GM18520 (cell line): ENCODE data around the gene RAB2B.
"Not testable (repeated sequence)": the region's sequence is repeated elsewhere in the genome, so short reads cannot be mapped to it uniquely, and the experiment has no call there.

Source experiments
- ATAC-seq: cut with Tn5 transposase; IDR thresholded peaks from one replicate; pipeline ENCODE4 v1.9.1; 2021; ENCODE audit not compliant: unreplicated experiment

RAB2B gene

GRCh38 chr14:21494902-21495762 lies 18.4 kb upstream of the RAB2B start:
- ATAC-seq, result no peak

- no peak for ATAC-seq
Measured at GRCh38 chr14:21486640-21487087, 9.9 kb upstream of the RAB2B start.

GRCh38 chr14:21476523-21476924 lies 235 bp downstream of the RAB2B start:
- ATAC-seq, result peak; percentile 3

DNA sequence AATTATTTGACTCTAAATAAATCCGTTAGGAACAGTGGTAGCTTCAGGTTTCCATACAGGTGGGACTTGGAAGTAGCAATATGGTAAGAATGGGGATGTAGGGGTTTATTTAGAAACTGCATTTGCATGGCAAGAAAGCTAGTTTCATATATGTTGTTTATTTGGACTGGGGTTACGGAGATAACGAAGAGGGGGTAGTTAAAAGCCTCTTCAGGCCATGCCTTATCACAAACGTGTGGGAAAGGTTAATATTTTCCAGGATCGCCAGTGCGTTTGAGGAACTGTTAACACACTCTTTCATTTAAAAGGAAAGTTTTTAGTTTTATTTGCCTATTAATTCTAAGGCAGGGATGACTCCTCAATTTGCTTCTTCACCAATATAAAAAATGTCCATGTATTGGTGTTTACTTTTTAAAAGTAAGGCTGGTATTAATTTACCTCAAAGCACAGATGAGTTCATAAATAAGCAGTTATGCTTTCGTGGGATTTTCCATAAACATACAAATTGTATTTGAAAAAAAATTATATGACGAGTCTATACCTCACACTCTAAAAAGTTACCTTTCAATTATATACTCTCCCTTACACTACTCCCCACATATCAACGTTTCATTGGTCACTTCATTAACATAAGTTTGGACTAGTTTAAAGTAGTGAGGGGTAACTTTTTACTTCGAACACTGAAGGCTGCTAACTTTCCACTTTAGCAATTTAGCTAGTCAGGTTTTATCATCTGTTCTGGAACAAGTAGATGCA lies 814 bp downstream of the RAB2B start:
- ATAC-seq, result no peak

DNA sequence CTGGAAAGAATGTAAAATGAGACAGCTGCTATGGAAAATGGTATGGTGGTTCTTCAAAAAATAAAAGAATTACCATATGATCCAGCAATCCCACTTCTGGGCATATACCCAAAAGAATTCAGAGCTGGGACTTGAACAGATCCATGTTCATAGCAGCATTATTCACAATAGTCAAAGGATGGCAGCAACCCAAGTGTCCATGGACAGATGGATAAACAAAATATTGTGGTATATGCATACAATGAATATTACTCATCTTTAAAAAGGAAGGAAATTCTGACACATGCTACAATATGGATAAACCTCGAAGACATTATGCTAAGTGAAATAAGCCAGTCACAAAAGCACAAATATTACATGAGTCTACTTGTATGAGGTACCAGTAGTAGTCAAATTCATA lies 9.1 kb downstream of the RAB2B start:
- ATAC-seq, result no peak

DNA sequence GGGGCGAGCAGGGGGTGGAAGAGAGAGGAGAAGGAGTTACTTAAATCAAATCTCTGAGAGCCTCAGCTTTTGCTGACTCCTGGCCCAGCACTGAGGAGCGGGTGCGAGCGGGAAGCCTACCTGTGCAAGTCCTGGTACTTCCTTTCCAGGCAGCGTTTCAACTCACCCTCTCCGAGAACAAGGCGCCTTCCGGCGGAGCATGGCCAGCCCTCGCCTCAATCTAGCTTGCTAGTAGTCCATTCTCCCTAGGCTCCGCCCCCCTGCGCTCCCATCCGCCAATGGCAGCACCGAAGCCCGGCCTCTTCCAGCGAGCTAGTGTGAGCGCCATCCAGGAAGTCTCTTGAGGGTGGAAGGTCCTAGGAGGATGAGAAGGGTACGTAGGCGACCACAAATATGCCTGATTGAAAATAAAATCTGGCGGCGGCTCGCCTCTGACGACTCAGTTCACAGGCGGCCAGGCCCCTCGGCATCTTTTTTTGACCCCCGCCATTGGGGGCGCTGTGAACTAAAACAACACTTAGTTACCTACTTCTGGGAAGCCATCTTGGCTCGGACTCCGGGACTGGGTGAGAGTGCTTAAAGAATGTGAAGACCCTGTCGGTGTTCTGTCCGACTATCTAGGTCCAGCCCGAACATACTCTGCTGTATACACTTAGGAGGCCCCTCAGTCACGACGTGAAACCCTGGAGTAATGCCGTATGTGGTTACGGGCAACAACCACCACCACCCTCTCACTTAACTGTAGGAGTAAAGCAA lies 20.7 kb downstream of the RAB2B start, which contains the start of gene CHD8:
Gene CHD8, minus strand, starts transcription at position 212 of the 756 bp plus-strand sequence. CDS start 24,480 bp downstream, outside the sequence.
- ATAC-seq, result peak; percentile 95

DNA sequence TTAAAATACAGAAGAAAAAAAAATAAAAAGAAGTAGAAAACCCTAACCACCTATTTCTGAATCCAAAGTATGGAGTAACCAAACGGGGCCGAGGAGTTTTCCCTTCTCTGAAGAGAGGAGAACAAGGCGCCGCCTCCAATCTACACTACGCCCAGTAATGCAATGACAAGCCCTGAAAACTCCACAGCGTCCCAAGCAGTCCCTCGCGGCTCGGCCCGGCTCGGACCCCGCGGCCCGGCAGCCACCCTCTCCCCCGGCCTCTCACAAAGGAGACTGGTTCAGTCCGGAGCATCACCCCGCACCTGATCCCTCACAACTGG lies 21.2 kb downstream of the RAB2B start:
- ATAC-seq, result no peak

DNA sequence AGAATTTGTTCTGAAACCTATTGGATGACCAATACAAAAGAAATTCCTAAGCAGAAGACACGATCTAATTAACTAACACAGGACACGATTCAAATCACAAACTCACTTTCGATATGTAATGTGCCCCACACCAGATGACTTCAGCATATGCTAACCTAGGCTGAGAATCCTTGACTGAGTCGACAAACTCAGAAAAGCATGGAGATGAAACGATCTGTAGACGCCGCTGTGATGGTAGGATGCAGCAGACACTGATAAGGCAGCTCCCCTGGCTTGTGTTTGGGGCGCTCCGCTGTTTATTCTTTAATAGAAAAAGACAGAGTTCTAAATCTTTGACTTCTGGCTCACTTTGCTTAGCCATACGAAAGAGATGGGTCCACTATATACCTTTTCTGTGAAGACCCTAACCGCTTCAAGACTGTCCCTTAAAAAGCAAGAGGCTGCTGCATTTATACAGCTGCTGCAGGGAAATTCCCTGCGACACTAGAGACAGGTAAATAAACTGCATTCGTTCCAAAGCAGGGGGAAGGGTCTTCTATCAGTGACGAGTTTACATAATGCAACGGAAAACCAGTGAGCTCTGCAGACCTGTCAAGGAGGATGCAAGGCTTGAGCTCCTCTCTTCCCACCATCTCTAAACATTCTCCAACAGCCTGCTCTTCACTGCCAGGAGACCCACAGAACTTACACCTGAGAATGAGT lies 21.8 kb downstream of the RAB2B start:
- no peak for ATAC-seq

GRCh38 chr14:21449899-21450216 lies 26.9 kb downstream of the RAB2B start:
- ATAC-seq, result no peak

GRCh38 chr14:21442657-21443056 lies 34.1 kb downstream of the RAB2B start:
- ATAC-seq, result not testable (repeated sequence)

DNA sequence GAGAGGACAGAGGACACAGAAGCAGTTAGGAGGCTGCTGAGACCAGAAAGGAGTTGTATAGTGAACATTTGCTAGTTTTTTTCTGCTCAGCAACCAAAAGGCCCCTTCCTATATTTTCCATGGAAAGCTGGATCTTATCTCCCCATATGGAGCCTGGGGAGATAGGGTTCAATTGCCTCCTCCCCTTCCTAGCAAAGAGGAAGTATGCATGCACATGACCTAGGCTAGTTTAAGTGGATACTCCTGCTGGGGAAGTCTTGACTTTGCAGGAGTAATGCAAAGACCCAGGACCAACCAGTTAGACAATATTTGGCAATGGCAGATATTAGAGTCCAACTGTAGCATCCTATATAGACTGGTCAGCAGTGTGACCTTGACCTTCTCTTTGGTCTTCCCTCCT lies 35.9 kb downstream of the RAB2B start:
- no peak for ATAC-seq

DNA sequence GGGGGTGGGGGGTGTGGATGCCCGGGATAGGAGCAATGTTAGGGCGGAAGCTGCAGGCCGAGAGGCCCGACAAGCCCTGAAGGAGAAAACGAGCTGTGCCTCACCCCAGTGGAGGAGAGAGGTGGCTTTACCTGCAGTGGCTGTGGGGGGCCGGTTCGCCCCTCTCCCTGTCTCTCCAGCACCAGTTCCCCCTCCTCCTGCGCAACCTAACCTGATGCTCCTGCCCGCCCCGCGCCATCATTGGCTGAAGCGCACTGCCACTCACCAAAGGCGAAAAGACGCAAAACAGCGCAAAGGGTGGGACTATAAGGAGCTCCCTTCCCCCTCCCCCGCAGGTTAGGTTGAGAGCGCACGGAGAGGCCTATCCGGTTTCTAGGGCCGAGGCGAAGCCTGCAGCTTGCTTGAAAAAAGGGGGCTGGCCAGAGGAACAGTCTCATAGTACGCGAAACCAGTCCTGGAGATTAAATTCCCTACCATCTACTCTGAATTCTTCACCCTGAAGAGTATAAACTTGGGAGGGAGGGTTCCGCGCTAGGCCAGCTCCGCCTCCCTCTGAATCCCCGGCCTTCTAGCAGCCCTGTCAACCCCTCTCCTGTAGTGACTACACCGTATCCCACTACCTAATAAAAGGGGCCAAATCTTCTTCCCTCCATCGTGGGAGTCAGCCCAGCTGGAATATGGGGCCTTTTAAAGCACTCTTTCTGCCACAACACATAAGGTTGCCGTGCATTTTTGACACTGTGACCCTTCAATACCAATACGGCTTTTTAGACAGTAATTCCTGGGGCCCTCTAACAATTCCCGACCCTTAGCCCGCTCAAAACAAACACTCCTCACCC lies 39.5 kb downstream of the RAB2B start:
- ATAC-seq, result peak; percentile 97

DNA sequence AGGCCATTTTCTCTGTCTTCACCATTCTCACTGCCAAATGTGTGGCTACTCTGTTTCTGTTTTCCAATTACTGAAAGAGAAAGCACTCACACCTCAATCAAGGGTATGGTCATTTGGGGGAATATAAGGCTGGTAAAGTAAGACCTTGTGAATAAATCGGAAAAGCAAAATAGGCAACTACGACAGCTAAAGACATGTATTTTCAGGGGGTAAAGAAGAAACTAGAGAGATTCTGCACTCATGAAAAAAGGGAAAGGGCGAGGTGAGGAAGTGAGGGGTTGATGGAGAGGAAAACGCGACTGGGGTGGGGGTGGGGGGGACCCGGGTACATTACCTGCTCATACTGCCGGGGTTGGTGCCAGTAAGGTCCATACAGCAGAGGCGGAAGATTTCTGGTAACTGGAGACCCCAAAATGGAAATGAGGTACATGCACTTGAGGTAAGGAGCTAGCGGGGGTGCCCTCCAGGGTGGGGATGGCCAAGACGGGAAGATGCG lies 40.1 kb downstream of the RAB2B start:
- no peak for ATAC-seq

DNA sequence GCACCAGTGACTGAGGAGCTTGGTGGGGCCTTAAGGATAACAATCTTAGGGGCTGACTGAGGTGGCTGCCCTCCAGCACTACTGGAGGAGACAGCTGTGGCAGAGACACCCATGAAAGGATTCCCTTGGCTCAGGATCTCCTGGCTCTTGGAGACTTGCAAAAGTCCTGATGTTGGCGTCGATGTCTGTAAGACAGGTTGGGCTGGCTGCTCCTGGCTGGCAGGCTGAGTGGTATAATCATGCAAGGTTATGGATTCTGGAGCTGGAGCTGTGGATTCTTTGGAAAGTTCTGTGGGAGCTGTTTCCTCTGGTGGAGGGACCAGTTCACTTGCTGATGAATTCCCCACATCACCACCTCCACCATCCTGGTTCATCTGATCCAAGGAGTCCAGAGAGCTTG lies 45.6 kb downstream of the RAB2B start:
- ATAC-seq, result no peak

- no peak for ATAC-seq
Measured at GRCh38 chr14:21428930-21429329, 47.8 kb downstream of the RAB2B start.

DNA sequence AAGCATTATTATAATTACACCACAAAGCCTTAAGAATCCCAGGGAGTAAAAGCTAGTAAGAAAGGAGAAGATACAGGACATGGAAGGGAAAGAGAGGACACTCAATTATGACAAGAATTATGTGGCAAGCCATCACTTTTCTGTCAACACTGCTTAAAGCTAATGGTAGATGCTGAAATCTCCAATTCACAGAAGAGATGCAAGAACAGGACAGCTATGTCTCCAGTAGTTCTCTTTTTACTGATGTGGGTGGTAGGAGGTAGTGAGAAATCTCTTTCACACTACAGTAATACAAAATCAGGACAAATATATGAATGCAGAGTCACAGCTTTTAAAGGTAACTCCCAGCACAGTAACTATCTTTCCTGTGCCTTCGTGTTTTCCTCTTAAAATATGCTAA lies 50.1 kb downstream of the RAB2B start:
- ATAC-seq, result no peak

DNA sequence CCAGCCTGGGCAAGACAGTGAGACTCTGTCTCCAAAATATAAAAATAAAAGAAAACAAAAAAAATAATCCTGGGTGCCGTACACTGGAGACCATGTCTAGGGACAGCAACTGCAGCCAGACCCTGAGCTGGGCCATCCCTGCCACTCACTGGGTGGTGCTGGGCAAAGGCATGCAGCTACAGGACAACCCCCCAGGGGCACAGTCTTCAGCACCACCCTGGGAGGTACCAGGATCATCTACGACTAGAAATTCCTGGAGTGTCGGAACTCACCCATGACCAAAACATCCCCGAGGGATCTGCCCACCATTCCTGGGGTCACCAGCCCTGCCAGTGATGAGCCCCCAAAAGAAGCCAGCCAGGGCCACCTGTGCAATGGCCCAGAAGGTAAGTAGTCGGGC lies 57.2 kb downstream of the RAB2B start:
- ATAC-seq, result no peak

DNA sequence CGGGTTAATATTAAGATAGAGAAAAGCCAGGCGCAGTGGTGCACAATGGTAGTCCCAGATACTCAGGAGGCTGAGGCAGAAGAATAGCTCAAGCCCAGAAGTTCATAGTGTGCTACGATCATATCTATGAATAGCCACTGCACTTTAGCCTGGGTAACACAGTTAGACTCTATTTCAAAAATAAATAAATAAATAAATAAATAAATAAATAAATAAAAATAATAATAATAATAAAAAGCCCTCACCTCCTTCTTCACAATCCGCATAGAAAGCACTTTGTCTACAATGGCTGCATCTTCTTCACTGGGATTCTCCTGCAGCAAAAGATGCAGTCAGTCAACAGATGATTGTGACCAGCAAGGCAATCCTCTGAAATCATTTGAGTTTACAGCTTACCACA lies 61.4 kb downstream of the RAB2B start:
- ATAC-seq, result no peak

DNA sequence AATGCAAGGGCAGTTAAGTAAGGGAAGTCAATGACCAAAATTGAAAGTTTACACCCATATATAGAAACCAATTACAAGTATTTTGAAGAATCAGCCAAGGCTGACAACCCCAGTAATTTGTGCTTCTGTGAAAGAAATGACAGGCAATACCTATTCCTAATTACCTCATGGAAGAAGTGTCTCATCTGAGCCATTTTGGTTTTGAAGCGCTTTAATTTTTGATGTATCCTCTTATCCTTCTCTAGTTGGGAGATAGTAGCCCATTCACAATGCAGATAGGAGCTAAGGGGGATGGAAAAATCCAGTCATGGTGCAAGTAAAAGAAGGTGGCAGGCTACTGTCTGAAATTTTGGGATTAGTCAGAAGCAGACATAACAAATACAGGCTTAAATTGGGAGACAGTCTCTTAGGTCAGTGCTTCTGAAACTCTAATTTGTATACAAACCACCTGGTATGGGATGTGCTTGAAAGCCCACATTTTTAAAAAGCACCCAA lies 62.6 kb downstream of the RAB2B start:
- no peak for ATAC-seq
